Measurements from ENCODE around the gene SYTL3. TPM values are rescaled to one million over a fixed set of nuclear protein-coding genes. Genes with fewer than 3 reads are reported as not detected.
"Not testable (repeated sequence)": the region's sequence is repeated elsewhere in the genome, so short reads cannot be mapped to it uniquely, and the experiment has no call there.

SYTL3 gene
- total RNA-seq, 1 donor from 2014 or later, result 10.8 TPM

GRCh38 chr6:158792505-158792904 is 142.7 kb downstream of the SYTL3 start:
- ATAC-seq; intact Hi-C loops (cut with DNase I); DNase-seq (ENCODE audit: missing footprints): not testable (repeated sequence)

GRCh38 chr6:158793432-158793831 is 143.6 kb downstream of the SYTL3 start:
- DNase-seq (ENCODE audit: missing footprints) (no peak), ATAC-seq (no peak)
- intact Hi-C loops (cut with DNase I), result no loop called here

- intact Hi-C loops (cut with DNase I), result loop anchor here (5.0 kb wide), 1 partner anchor 177 kb away; no protein-coding TSS in a partner anchor
- no peak for ATAC-seq
- no peak for DNase-seq (ENCODE audit: missing footprints)
Measured at GRCh38 chr6:158795516-158795915, 145.7 kb downstream of the SYTL3 start.

- intact Hi-C loops (cut with DNase I), result loop anchor here (5.0 kb wide), 1 partner anchor 176 kb away; no protein-coding TSS in a partner anchor
- no peak for DNase-seq (ENCODE audit: missing footprints)
- no peak for ATAC-seq
Measured at GRCh38 chr6:158796353-158796752, 146.5 kb downstream of the SYTL3 start.

GRCh38 chr6:158797331-158798310 is 147.8 kb downstream of the SYTL3 start:
- no peak for DNase-seq (ENCODE audit: missing footprints)
- ATAC-seq, result peak; percentile 65
- intact Hi-C loops (cut with DNase I), result loop anchor here (5.0 kb wide), 1 partner anchor 175 kb away; no protein-coding TSS in a partner anchor

GRCh38 chr6:158798311-158798710 is 148.5 kb downstream of the SYTL3 start:
- ATAC-seq, result no peak
- intact Hi-C loops (cut with DNase I), result loop anchor here (5.0 kb wide), 1 partner anchor 174 kb away; no protein-coding TSS in a partner anchor
- no peak for DNase-seq (ENCODE audit: missing footprints)

- no peak for DNase-seq (ENCODE audit: missing footprints)
Measured at GRCh38 chr6:158799051-158799792, 149.4 kb downstream of the SYTL3 start.

GRCh38 chr6:158801655-158802294 is 151.9 kb downstream of the SYTL3 start:
- no peak for DNase-seq (ENCODE audit: missing footprints)
- peak; percentile 83 for ATAC-seq
- intact Hi-C loops (cut with DNase I), result loop anchor here (2.0 kb wide), 1 partner anchor 95 kb away; no protein-coding TSS in a partner anchor

More at GRCh38 chr6:158799051-158799792, 149.4 kb downstream of the SYTL3 start:
- ATAC-seq, result peak; percentile 18
- intact Hi-C loops (cut with DNase I), result loop anchor here (5.0 kb wide), 1 partner anchor 173 kb away; no protein-coding TSS in a partner anchor

- intact Hi-C loops (cut with DNase I), result no loop called here
- DNase-seq (ENCODE audit: missing footprints), result no peak
- no peak for ATAC-seq
Measured at GRCh38 chr6:158803733-158804143, 153.9 kb downstream of the SYTL3 start.

- ATAC-seq (no peak), DNase-seq (ENCODE audit: missing footprints) (no peak)
- intact Hi-C loops (cut with DNase I), result no loop called here
Measured at GRCh38 chr6:158804207-158804606, 154.4 kb downstream of the SYTL3 start.

GRCh38 chr6:158805698-158806377 is 156.0 kb downstream of the SYTL3 start:
- ATAC-seq (no peak), DNase-seq (ENCODE audit: missing footprints) (no peak)
- intact Hi-C loops (cut with DNase I), result no loop called here

- intact Hi-C loops (cut with DNase I), result no loop called here
- DNase-seq (ENCODE audit: missing footprints) (no peak), ATAC-seq (no peak)
Measured at GRCh38 chr6:158807515-158808441, 157.9 kb downstream of the SYTL3 start.

GRCh38 chr6:158808442-158808833 is 158.6 kb downstream of the SYTL3 start:
- intact Hi-C loops (cut with DNase I), result no loop called here
- DNase-seq (ENCODE audit: missing footprints), result no peak
- no peak for ATAC-seq

- ATAC-seq (no peak), DNase-seq (ENCODE audit: missing footprints) (no peak)
- intact Hi-C loops (cut with DNase I), result no loop called here
Measured at GRCh38 chr6:158808941-158809678, 159.3 kb downstream of the SYTL3 start.

- no peak for ATAC-seq
- DNase-seq (ENCODE audit: missing footprints), result no peak
- intact Hi-C loops (cut with DNase I), result no loop called here
Measured at GRCh38 chr6:158810155-158811095, 160.6 kb downstream of the SYTL3 start.

GRCh38 chr6:158812611-158813010 is 162.8 kb downstream of the SYTL3 start:
- DNase-seq (ENCODE audit: missing footprints), result no peak
- intact Hi-C loops (cut with DNase I), result no loop called here
- no peak for ATAC-seq

All from Right ventricle myocardium inferior (tissue), 1 donor.